ENCODE data around the gene MAPK8IP3.

Gene MAPK8IP3

DNA sequence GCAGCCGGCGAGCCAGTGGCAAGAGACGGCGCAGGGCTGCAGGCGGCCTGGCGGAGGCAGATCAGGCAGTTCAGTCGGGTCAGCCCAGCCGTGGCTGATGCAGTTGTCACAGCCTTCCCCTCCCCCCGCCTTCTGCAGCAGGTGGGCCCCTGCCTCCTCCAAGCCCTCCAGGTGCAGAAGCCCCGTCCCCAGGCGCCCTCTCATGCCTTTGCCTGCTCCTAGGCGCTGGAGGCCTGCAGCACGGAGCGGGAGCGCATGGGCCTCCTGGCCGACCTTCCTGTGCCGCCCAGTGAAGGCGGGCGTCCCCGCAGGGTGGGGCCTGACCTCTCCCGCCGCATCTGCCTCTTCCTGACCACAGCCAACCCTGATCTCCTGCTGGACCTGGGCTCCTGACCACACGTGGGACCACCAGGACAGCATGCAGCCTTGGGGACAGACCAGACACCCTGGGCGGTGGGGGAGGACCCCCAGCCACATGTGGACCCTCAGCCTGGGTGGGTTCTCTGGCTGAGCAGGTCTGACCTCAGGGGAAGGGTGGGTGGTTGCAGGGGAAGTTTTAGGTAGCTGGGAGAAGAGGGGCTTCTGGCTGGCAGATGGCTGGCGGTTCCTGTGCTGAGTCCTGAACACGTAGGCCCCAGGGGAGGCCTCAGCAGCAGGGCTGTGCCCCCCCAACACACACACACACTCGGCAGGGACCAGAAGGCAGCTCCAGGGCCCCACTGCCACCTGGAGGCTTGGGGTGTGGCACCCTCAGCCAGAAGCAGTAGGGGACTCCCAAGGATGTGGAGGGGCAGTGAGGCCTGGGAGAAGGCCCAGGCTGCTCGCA, 70.1 kb downstream of the MAPK8IP3 start:
- H3K23ac ChIP-seq (ENCODE audit: low read length in 2 of 2): no peak overlapping the region
- no peak overlapping the region for H3K4me3 ChIP-seq (ENCODE audit: insufficient read depth in 1 of 2, low read depth in 1 of 2, low read length in 2 of 2)
- WGBS: over 99% methylated on average over 27 of the region's 28 CpGs
- no peak overlapping the region for H3K4ac ChIP-seq (ENCODE audit: low read depth in 1 of 2, low read length in 2 of 2)
- no peak for DNase-seq
- peaks cover 59% of the 10 kb centered on the region for H3K4me1 ChIP-seq (ENCODE audit: control insufficient read depth, insufficient read depth, low read depth, low read length)
- no peak overlapping the region for H3K4me2 ChIP-seq (ENCODE audit: low read length, poor library complexity, severe bottlenecking)
- H3K27ac ChIP-seq (ENCODE audit: low read length, poor library complexity, severe bottlenecking): no peak overlapping the region
- no peak overlapping the region for H2AFZ ChIP-seq (ENCODE audit: low read depth, low read length)
- H2BK12ac ChIP-seq (ENCODE audit: low read length in 2 of 2): no peak overlapping the region
- no peak overlapping the region for H2BK15ac ChIP-seq (ENCODE audit: low read depth, poor library complexity, severe bottlenecking)
- H3K9ac ChIP-seq (ENCODE audit: low read length): no peak overlapping the region
- H3K79me1 ChIP-seq (replicated peaks; ENCODE audit: low read length, poor library complexity, severe bottlenecking): peaks cover 38% of the 10 kb centered on the region
- H3K14ac ChIP-seq (ENCODE audit: low read length in 2 of 2): no peak overlapping the region
- H3K27me3 ChIP-seq (ENCODE audit: control insufficient read depth in 1 of 2, insufficient read depth in 1 of 2, low read length in 2 of 2): no peaks in the 10 kb centered on the region
- H2AK5ac ChIP-seq (ENCODE audit: low read length, severe bottlenecking): no peak overlapping the region
- H2BK5ac ChIP-seq (ENCODE audit: low read depth, low read length, poor library complexity, severe bottlenecking): no peak overlapping the region
- H4K91ac ChIP-seq (ENCODE audit: low read length): no peak overlapping the region
- H2BK120ac ChIP-seq (ENCODE audit: low read depth, low read length): no peak overlapping the region
- no peak overlapping the region for H4K8ac ChIP-seq (ENCODE audit: low read length)
- no peaks in the 10 kb centered on the region for H3K9me3 ChIP-seq (ENCODE audit: control insufficient read depth, low read length)
- H3K18ac ChIP-seq (ENCODE audit: low read depth in 1 of 2, low read length in 2 of 2): no peak overlapping the region
- H3K36me3 ChIP-seq (ENCODE audit: control insufficient read depth in 1 of 2, insufficient read depth in 2 of 2, low read depth in 1 of 2, low read length in 2 of 2): peaks cover 53 to 64% of the 10 kb centered on the region in 2 experiments

DNA sequence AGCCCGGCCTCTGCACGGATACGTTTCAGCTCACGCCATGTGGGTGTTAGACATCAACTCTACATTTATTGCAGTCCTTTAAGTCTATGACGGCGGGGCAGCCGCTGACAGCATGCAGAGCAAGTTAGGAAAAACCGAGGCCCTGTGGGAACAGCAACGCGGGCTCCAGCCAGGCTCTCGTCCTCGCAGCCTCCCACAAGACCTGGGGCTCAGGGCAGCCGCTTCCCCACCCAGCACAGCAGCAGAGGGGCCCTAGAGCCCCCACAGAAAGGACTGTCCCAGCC, 70.6 kb downstream of the MAPK8IP3 start:
- H2BK12ac ChIP-seq (ENCODE audit: low read length in 2 of 2): no peak overlapping the region
- H2BK15ac ChIP-seq (ENCODE audit: low read depth, poor library complexity, severe bottlenecking): no peak overlapping the region
- H3K9me3 ChIP-seq (ENCODE audit: control insufficient read depth, low read length): no peaks in the 10 kb centered on the region
- 93% methylated on average over 13 of the region's 13 CpGs for WGBS
- H4K91ac ChIP-seq (ENCODE audit: low read length): no peak overlapping the region
- H3K4me2 ChIP-seq (ENCODE audit: low read length, poor library complexity, severe bottlenecking): no peak overlapping the region
- H3K14ac ChIP-seq (ENCODE audit: low read length in 2 of 2): no peak overlapping the region
- no peak overlapping the region for H4K8ac ChIP-seq (ENCODE audit: low read length)
- H3K4me3 ChIP-seq (ENCODE audit: insufficient read depth in 1 of 2, low read depth in 1 of 2, low read length in 2 of 2): no peak overlapping the region
- H2BK120ac ChIP-seq (ENCODE audit: low read depth, low read length): no peak overlapping the region
- peaks cover 39% of the 10 kb centered on the region for H3K79me1 ChIP-seq (replicated peaks; ENCODE audit: low read length, poor library complexity, severe bottlenecking)
- H3K18ac ChIP-seq (ENCODE audit: low read depth in 1 of 2, low read length in 2 of 2): no peak overlapping the region
- no peak overlapping the region for H3K23ac ChIP-seq (ENCODE audit: low read length in 2 of 2)
- H3K4ac ChIP-seq (ENCODE audit: low read depth in 1 of 2, low read length in 2 of 2): no peak overlapping the region
- H3K27ac ChIP-seq (ENCODE audit: low read length, poor library complexity, severe bottlenecking): no peak overlapping the region
- H3K4me1 ChIP-seq (ENCODE audit: control insufficient read depth, insufficient read depth, low read depth, low read length): peaks cover 62% of the 10 kb centered on the region
- peaks cover 53 to 67% of the 10 kb centered on the region in 2 experiments for H3K36me3 ChIP-seq (ENCODE audit: control insufficient read depth in 1 of 2, insufficient read depth in 2 of 2, low read depth in 1 of 2, low read length in 2 of 2)
- no peak overlapping the region for H2AK5ac ChIP-seq (ENCODE audit: low read length, severe bottlenecking)
- H2BK5ac ChIP-seq (ENCODE audit: low read depth, low read length, poor library complexity, severe bottlenecking): no peak overlapping the region
- no peaks in the 10 kb centered on the region for H3K27me3 ChIP-seq (ENCODE audit: control insufficient read depth in 1 of 2, insufficient read depth in 1 of 2, low read length in 2 of 2)
- no peak overlapping the region for H2AFZ ChIP-seq (ENCODE audit: low read depth, low read length)
- H3K9ac ChIP-seq (ENCODE audit: low read length): no peak overlapping the region
- DNase-seq: no peak

DNA sequence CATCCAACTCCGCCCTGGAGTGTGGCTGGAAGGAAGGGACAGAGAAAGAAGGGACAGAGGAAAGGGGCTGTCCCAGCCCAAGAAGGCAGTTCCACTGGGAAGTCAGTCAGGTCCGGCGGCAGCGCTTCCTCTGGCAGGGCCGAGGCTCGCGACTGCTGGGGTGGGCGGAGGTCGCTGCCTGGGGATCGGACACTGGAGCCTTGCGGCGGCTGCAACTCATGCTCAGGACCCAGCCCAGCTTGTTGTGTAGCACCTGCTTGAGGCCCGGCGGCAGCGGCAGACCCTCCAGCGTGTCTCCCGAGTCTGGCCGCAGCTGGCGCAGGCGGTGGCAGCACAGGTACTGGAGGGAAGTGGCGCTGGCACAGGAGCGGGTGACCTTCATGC, 71.0 kb downstream of the MAPK8IP3 start:
- Histone ChIP-seq H3K23ac (ENCODE audit: low read length in 2 of 2) (no peak overlapping the region), H3K18ac (ENCODE audit: low read depth in 1 of 2, low read length in 2 of 2) (no peak overlapping the region), H2BK120ac (ENCODE audit: low read depth, low read length) (no peak overlapping the region), H3K27me3 (ENCODE audit: control insufficient read depth in 1 of 2, insufficient read depth in 1 of 2, low read length in 2 of 2) (no peaks in the 10 kb centered on the region), H3K14ac (ENCODE audit: low read length in 2 of 2) (no peak overlapping the region), H3K4me3 (ENCODE audit: insufficient read depth in 1 of 2, low read depth in 1 of 2, low read length in 2 of 2) (no peak overlapping the region), H2BK15ac (ENCODE audit: low read depth, poor library complexity, severe bottlenecking) (no peak overlapping the region), H3K36me3 (ENCODE audit: control insufficient read depth in 1 of 2, insufficient read depth in 2 of 2, low read depth in 1 of 2, low read length in 2 of 2) (peaks cover 52 to 67% of the 10 kb centered on the region in 2 experiments), H3K79me1 (replicated peaks; ENCODE audit: low read length, poor library complexity, severe bottlenecking) (peaks cover 39% of the 10 kb centered on the region), H3K4me2 (ENCODE audit: low read length, poor library complexity, severe bottlenecking) (no peak overlapping the region), H4K8ac (ENCODE audit: low read length) (no peak overlapping the region), H4K91ac (ENCODE audit: low read length) (no peak overlapping the region), H3K27ac (ENCODE audit: low read length, poor library complexity, severe bottlenecking) (no peak overlapping the region), H2AFZ (ENCODE audit: low read depth, low read length) (no peak overlapping the region), H2BK5ac (ENCODE audit: low read depth, low read length, poor library complexity, severe bottlenecking) (no peak overlapping the region), H2BK12ac (ENCODE audit: low read length in 2 of 2) (no peak overlapping the region), H3K9me3 (ENCODE audit: control insufficient read depth, low read length) (no peaks in the 10 kb centered on the region), H3K4me1 (ENCODE audit: control insufficient read depth, insufficient read depth, low read depth, low read length) (peaks cover 62% of the 10 kb centered on the region), H3K4ac (ENCODE audit: low read depth in 1 of 2, low read length in 2 of 2) (no peak overlapping the region), H3K9ac (ENCODE audit: low read length) (no peak overlapping the region), H2AK5ac (ENCODE audit: low read length, severe bottlenecking) (no peak overlapping the region)
- no peak for DNase-seq
- 96% methylated on average over 22 of the region's 22 CpGs for WGBS

DNA sequence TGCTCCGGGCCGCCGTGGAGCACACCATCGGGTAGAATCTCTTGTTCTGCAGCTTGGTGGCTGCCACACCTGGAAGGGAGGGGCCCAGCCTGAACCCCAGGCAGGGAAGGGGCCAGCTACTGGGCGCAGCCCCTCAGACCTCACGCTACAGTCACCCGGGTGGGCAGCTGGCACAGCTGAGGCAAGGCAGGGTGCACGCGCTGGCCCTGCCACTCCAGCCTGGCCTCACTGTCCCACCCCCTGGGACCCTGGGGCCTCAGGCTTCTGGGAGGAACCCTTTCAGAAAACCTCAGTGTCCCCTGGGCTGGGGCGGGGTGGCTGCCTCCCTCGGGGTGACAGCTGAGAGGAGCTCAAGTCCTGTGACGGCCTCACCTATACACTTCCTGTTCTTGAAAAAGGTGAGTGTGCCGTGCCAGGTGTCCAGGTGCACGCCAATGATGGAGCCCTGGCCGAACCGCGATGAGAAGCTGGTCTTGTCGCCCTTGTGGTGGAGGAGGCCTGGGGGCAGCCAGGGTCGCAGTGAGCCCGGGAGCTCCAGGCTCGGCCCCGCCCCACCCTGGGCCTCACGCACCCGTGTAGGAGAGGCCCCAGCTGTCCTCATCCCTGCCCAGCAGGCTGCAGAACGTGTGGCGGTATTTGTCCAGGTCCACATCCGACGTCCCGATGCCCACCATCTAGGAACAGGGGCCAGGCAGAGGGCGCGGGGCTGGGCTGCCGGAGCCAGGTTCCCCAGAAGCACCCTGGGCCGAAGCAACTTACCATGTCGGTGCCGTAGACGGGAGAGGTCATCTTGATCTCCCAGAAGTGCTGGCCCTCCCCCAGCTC, 71.6 kb downstream of the MAPK8IP3 start:
- Histone ChIP-seq H4K91ac (ENCODE audit: low read length) (no peak overlapping the region), H2AFZ (ENCODE audit: low read depth, low read length) (no peak overlapping the region), H3K14ac (ENCODE audit: low read length in 2 of 2) (no peak overlapping the region), H2BK5ac (ENCODE audit: low read depth, low read length, poor library complexity, severe bottlenecking) (no peak overlapping the region), H3K27ac (ENCODE audit: low read length, poor library complexity, severe bottlenecking) (no peak overlapping the region), H3K36me3 (ENCODE audit: control insufficient read depth in 1 of 2, insufficient read depth in 2 of 2, low read depth in 1 of 2, low read length in 2 of 2) (peaks cover 50 to 67% of the 10 kb centered on the region in 2 experiments), H3K4me3 (ENCODE audit: insufficient read depth in 1 of 2, low read depth in 1 of 2, low read length in 2 of 2) (no peak overlapping the region), H3K4ac (ENCODE audit: low read depth in 1 of 2, low read length in 2 of 2) (no peak overlapping the region), H3K79me1 (replicated peaks; ENCODE audit: low read length, poor library complexity, severe bottlenecking) (peaks cover 39% of the 10 kb centered on the region), H4K8ac (ENCODE audit: low read length) (no peak overlapping the region), H2AK5ac (ENCODE audit: low read length, severe bottlenecking) (no peak overlapping the region), H3K9me3 (ENCODE audit: control insufficient read depth, low read length) (no peaks in the 10 kb centered on the region), H3K27me3 (ENCODE audit: control insufficient read depth in 1 of 2, insufficient read depth in 1 of 2, low read length in 2 of 2) (no peaks in the 10 kb centered on the region), H3K9ac (ENCODE audit: low read length) (no peak overlapping the region), H2BK15ac (ENCODE audit: low read depth, poor library complexity, severe bottlenecking) (no peak overlapping the region), H3K4me2 (ENCODE audit: low read length, poor library complexity, severe bottlenecking) (peak overlapping the region; percentile 19), H3K4me1 (ENCODE audit: control insufficient read depth, insufficient read depth, low read depth, low read length) (peaks cover 58% of the 10 kb centered on the region), H3K18ac (ENCODE audit: low read depth in 1 of 2, low read length in 2 of 2) (no peak overlapping the region), H2BK120ac (ENCODE audit: low read depth, low read length) (no peak overlapping the region), H3K23ac (ENCODE audit: low read length in 2 of 2) (no peak overlapping the region), H2BK12ac (ENCODE audit: low read length in 2 of 2) (no peak overlapping the region)
- 92% methylated on average over 36 of the region's 36 CpGs for WGBS
- no peak for DNase-seq

Data from mesenchymal stem cell (in vitro differentiated cells and primary cell).